Measurements from ENCODE around the gene MAMDC4.

The MAMDC4 gene

GRCh38 chr9:136849960-136850865 is 1.9 kb upstream of the MAMDC4 start:
- no peak for DNase-seq (ENCODE audit: low spot score)

- DNase-seq (ENCODE audit: low spot score): no peak
These were observed 1.0 kb upstream of the MAMDC4 start for GRCh38 chr9:136850866-136851775.

GRCh38 chr9:136852664-136853595 is 784 bp downstream of the MAMDC4 start:
- no peak for DNase-seq (ENCODE audit: low spot score)

- DNase-seq (ENCODE audit: low spot score): no peak
These were observed 1.5 kb downstream of the MAMDC4 start for GRCh38 chr9:136853596-136854112.

- no peak for DNase-seq (ENCODE audit: low spot score)
These were observed 2.1 kb downstream of the MAMDC4 start for GRCh38 chr9:136854113-136854841.

GRCh38 chr9:136854842-136855460 is 2.8 kb downstream of the MAMDC4 start:
- DNase-seq (ENCODE audit: low spot score): no peak

GRCh38 chr9:136855461-136856078 is 3.4 kb downstream of the MAMDC4 start:
- DNase-seq (ENCODE audit: low spot score): no peak

GRCh38 chr9:136856079-136856476 is 3.9 kb downstream of the MAMDC4 start:
- DNase-seq (ENCODE audit: low spot score): no peak

GRCh38 chr9:136856541-136857141 is 4.5 kb downstream of the MAMDC4 start:
- no peak for DNase-seq (ENCODE audit: low spot score)

GRCh38 chr9:136857166-136857565 is 5.0 kb downstream of the MAMDC4 start:
- no peak for DNase-seq (ENCODE audit: low spot score)

GRCh38 chr9:136857581-136858412 is 5.7 kb downstream of the MAMDC4 start:
- no peak for DNase-seq (ENCODE audit: low spot score)

GRCh38 chr9:136858452-136858843 is 6.3 kb downstream of the MAMDC4 start:
- no peak for DNase-seq (ENCODE audit: low spot score)

- no peak for DNase-seq (ENCODE audit: low spot score)
These were observed 7.0 kb downstream of the MAMDC4 start for GRCh38 chr9:136858844-136859757.

- DNase-seq (ENCODE audit: low spot score): no peak
These were observed 8.4 kb downstream of the MAMDC4 start for GRCh38 chr9:136860529-136860928.

GRCh38 chr9:136860933-136861873 is 9.1 kb downstream of the MAMDC4 start:
- DNase-seq (ENCODE audit: low spot score): no peak

GRCh38 chr9:136861874-136862457 is 9.8 kb downstream of the MAMDC4 start:
- no peak for DNase-seq (ENCODE audit: low spot score)

Data from HuH-7.5 (cell line).